DND-41 (cell line): ENCODE measurements around the gene COL23A1.

ENCODE experiments used
- ATAC-seq: fragments of 200-7000 bp; cut with Tn5 transposase; 3 replicates; pipeline ENCODE4 v1.9.1; 2021; ENCODE audit warnings: low read depth; ENCODE audit not compliant: insufficient read depth
- DNase-seq: peaks from one replicate; pipeline ENCODE4 v3.0.0-alpha.2; 2020
- H2AFZ ChIP-seq: 2 replicates; pipeline ENCODE4 v1.6.0; 2012; ENCODE audit warnings: low read depth, low read length
- H3K27ac ChIP-seq: 2 replicates; pipeline ENCODE4 v1.5.1; 2012; ENCODE audit warnings: low read length, inconsistent platforms
- H3K27me3 ChIP-seq: fragments of 200-600 bp; sonication (generic); 2 replicates; pipeline ENCODE4 v1.6.0; 2012; ENCODE audit warnings: low read length, mild to moderate bottlenecking, inconsistent platforms; ENCODE audit not compliant: insufficient read depth, poor library complexity
- H3K36me3 ChIP-seq: 2 replicates; pipeline ENCODE4 v1.5.1; 2012; ENCODE audit warnings: low read length, inconsistent platforms; ENCODE audit not compliant: insufficient read depth
- H3K4me1 ChIP-seq: 2 replicates; pipeline ENCODE4 v1.5.1; 2012; ENCODE audit warnings: mild to moderate bottlenecking, low read length; ENCODE audit not compliant: insufficient read depth
- H3K4me2 ChIP-seq: 2 replicates; pipeline ENCODE4 v1.6.0; 2012; ENCODE audit warnings: mild to moderate bottlenecking, moderate library complexity, low read length, inconsistent platforms; ENCODE audit not compliant: insufficient read depth
- H3K4me3 ChIP-seq, 2 experiments: fragments of 200-600 bp in 1 of 2; shearing (Covaris generic) in 1 of 2; 2 replicates each; pipeline ENCODE4 v1.5.1; 2012 to 2016; ENCODE audit warnings: inconsistent platforms in 2 of 2, low read length in 2 of 2, mild to moderate bottlenecking in 2 of 2, low read depth in 1 of 2, moderate library complexity in 1 of 2
- H3K79me2 ChIP-seq: 2 replicates; pipeline ENCODE4 v1.6.0; 2012; ENCODE audit warnings: low read length, inconsistent platforms; ENCODE audit not compliant: insufficient read depth
- H3K9ac ChIP-seq: 2 replicates; pipeline ENCODE4 v1.6.0; 2012; ENCODE audit warnings: low read depth, mild to moderate bottlenecking, inconsistent platforms, low read length, moderate library complexity
- H3K9me3 ChIP-seq: 2 replicates; pipeline ENCODE4 v1.5.1; 2012; ENCODE audit warnings: low read length, moderate library complexity, mild to moderate bottlenecking, inconsistent platforms; ENCODE audit not compliant: insufficient read depth, severe bottlenecking
- H4K20me1 ChIP-seq: 2 replicates; pipeline ENCODE4 v1.6.0; 2012; ENCODE audit warnings: low read length; ENCODE audit not compliant: insufficient read depth
- CTCF ChIP-seq: IDR thresholded peaks from 2 replicates; pipeline ENCODE4 v1.5.1; 2012; ENCODE audit warnings: borderline replicate concordance, low read length, moderate library complexity, mild to moderate bottlenecking; ENCODE audit not compliant: poor library complexity, severe bottlenecking; ENCODE audit errors: extremely low read depth
- EZH2 ChIP-seq: IDR thresholded peaks from 3 replicates; pipeline ENCODE4 v1.6.1; 2012; ENCODE audit warnings: borderline replicate concordance, low read depth, mild to moderate bottlenecking, moderate library complexity, low read length, inconsistent platforms; ENCODE audit not compliant: severe bottlenecking

The COL23A1 gene

GRCh38 chr5:178429156-178429468 lies 161.1 kb downstream of the COL23A1 start:
- Histone ChIP-seq H3K4me2 (no peak overlapping the region), H3K9ac (no peak overlapping the region), H3K79me2 (no peaks in the 10 kb centered on the region), H3K9me3 (no peaks in the 10 kb centered on the region), H3K27me3 (no peaks in the 10 kb centered on the region), H3K27ac (peak overlapping the region; percentile 31; the same call in 1 of the 2 replicates), H3K36me3 (no peaks in the 10 kb centered on the region), H3K4me3 (no peak overlapping the region), H4K20me1 (no peaks in the 10 kb centered on the region), H3K4me1 (peaks cover 15% of the 10 kb centered on the region), H2AFZ (no peak overlapping the region)
- ATAC-seq (no peak), DNase-seq (peak; percentile 2)
- TF ChIP-seq EZH2 (no peak), CTCF (no peak)

GRCh38 chr5:178428341-178429155 lies 161.6 kb downstream of the COL23A1 start:
- no peak overlapping the region for H2AFZ ChIP-seq
- H3K27ac ChIP-seq = peak overlapping the region; percentile 31; the same call in 1 of the 2 replicates
- H3K4me1 ChIP-seq = peaks cover 15% of the 10 kb centered on the region
- H3K27me3 ChIP-seq = no peaks in the 10 kb centered on the region
- TF ChIP-seq CTCF (no peak), EZH2 (no peak)
- ATAC-seq = no peak
- H3K4me3 ChIP-seq = no peak overlapping the region
- no peak overlapping the region for H3K4me2 ChIP-seq
- H3K79me2 ChIP-seq = no peaks in the 10 kb centered on the region
- peak; percentile 2 for DNase-seq
- no peaks in the 10 kb centered on the region for H3K36me3 ChIP-seq
- no peaks in the 10 kb centered on the region for H4K20me1 ChIP-seq
- no peaks in the 10 kb centered on the region for H3K9me3 ChIP-seq
- H3K9ac ChIP-seq = no peak overlapping the region

GRCh38 chr5:178427576-178428197 lies 162.5 kb downstream of the COL23A1 start:
- no peak for DNase-seq
- no peak overlapping the region for H3K27ac ChIP-seq

More at GRCh38 chr5:178427576-178428197, 162.5 kb downstream of the COL23A1 start:
- Histone ChIP-seq H3K4me1 (peaks cover 6% of the 10 kb centered on the region), H3K36me3 (no peaks in the 10 kb centered on the region), H2AFZ (no peak overlapping the region), H3K4me3 (no peak overlapping the region), H3K4me2 (no peak overlapping the region), H4K20me1 (no peaks in the 10 kb centered on the region), H3K9ac (no peak overlapping the region), H3K27me3 (no peaks in the 10 kb centered on the region), H3K79me2 (no peaks in the 10 kb centered on the region), H3K9me3 (no peaks in the 10 kb centered on the region)
- no peak for ATAC-seq
- no peak for TF ChIP-seq CTCF
- no peak for TF ChIP-seq EZH2
